ENCODE data around the gene DGCR6L.
"Not testable (repeated sequence)": the region's sequence is repeated elsewhere in the genome, so short reads cannot be mapped to it uniquely, and the experiment has no call there.

Gene DGCR6L

DNA sequence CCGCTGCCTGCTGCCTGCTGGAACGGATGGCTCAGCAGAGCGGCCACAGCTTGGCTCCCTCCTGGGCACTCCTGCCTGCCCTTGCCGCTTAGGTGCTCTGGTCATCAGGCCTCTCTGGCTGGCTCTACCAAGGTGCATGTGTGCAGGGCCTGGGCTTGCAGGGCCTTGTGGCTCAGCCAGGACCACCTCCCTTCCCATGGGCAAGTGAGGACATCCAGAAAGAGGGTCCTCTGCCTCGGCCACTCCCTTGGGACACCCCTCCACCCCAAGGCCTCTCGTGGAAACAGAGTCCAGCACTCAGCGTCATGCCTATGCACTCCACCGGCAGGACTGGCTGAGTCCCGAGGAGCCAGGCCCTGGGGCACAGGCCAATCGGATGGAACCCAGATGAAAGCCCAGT is 45.5 kb downstream of the DGCR6L start:
- DNase-seq, result not testable (repeated sequence)

DNA sequence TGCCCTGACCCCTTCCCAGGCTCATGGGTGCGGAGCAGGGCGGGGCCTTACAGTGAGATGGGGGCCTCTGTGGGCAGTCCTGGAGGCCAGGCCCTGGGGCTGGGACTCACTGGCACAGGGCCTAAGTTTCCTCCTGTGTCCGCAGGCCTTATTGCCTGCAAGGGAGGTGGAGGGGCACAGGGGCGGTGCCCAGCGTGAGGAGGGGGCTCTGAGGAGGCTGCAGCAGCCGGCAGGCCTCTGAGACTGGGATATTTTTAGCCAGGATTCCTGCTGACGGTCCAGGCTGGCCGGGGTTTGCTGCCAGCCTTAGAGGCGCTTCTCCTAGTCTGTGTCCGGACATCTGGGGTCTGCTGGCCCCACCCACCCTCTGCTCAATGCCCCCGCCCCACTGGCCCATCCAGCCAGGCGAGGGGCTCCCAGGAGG is 46.1 kb downstream of the DGCR6L start:
- DNase-seq, result no peak

DNA sequence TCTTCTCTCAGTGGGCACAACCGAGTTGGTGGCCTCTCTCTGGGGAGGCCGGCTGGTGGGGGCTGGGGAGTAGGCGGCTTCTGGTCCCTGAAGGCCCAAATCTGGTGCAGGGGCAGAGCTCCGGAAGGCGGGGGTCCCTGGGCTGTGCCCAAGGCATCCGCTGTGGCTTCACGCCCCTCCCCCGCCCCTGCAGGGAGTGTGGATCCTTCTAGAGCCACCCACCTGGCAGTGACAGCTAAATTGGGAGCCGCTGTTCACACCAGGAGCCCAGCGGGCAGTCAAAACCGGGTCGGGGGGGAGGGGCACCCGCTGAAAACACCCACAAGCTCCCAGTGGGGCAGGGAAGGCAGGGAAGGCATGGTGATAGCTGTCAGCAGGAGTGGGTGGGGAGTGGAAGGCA is 47.2 kb downstream of the DGCR6L start:
- no peak for DNase-seq

DNA sequence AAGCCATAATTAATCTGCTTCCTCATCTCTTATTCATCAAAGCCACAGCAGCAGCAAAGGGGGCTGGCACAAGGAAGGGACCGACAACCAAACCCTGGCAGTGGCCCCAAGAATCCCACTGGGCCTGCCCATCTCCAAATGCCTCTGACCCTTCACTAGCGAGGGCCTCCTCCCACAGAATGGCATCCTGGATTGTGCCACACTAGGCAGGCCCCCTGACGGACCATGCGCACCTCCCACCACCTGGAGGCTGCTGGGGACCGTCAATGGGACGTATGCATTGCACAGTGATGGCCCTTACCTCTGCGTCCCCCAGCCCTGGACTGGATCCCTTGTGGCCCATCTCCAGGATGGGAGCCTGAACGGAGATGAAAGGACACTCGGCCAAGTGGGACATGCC is 47.7 kb downstream of the DGCR6L start:
- DNase-seq, result no peak

DNA sequence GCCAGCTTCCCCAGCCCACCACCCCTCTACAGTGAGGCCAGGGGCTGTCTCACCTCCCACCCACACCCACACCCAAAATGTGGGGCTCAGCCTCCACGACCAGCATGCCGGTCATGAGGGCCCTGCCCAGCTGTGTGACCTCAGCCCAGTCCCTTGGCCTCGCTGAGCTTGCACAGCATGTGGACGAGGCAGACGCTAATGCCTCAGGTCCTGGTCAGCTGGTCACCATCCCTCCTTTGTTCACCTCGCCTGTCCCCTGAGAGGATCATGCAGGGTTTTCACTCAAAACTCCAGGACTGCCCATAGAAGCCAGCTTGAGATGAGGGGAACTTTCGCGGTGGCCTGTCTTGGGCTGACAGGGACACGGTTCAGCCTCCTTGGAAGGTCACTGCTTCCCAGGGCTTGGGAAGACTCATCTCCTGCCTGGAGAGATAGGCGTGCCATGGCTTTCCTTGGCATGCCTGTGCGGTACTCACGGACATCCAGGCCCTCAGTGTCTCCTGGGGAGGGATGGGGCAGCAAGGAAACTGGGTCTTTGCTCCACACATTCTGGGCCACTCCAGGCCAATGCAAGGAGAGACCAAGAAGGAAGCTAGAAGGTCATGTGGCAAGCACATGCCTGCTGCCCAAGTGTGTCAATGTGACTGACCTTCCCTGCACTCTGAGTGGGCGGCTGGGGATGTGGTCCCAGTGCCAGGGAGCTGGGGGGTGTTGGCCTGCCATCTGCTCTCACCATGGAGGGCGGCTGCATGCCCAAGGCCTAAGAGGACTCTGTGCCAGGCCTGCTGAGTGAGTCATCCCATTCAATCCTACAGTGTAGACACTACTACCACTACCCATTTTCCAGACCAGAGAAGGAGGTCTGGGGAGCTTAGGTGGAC is 48.5 kb downstream of the DGCR6L start:
- DNase-seq, result peak; percentile 71 to 86

DNA sequence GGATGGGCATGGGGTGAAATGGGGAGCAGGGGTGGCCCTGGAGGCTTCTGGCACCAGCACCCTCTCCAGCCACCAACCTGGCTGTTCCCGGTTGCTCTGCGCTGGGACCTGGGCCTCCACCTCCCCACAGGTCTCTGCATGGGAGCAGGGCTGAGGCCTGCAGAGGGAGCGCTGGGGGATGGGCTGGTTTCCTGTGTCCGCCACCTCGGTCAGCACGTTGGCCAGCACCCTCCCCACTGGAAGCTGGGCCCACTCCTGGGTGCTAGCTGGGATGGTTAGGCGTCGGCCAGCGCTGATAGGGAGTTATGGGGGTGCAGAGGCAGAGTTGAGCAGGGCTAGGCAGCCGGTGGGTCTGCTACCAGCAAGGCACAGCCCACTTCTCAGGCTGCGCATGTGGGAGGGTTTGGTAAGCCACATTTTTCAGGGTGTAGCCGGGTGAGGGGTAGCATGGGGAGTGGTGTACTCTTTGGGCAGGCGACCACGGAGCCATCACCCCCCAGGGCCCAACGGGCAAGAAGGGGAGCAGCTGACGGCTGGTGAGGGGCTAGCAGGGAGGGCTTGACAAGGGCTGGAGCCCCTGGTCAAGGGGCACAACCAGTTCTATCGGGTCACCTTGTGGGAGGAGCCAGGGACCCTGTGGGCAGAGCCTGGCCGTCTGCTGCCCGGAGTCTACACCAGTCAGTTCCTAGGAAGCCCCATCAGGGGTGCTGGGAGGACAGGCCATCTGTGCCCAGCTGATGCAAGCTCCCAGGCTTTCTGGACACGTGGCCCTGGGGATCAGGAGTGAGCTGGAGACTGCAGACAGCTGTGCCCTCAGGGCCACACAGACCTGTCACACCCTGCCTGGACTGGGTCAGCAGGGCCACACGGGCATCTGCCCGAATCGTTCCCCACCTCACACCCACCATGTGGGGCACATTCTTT is 49.4 kb downstream of the DGCR6L start:
- not testable (repeated sequence) for DNase-seq

DNA sequence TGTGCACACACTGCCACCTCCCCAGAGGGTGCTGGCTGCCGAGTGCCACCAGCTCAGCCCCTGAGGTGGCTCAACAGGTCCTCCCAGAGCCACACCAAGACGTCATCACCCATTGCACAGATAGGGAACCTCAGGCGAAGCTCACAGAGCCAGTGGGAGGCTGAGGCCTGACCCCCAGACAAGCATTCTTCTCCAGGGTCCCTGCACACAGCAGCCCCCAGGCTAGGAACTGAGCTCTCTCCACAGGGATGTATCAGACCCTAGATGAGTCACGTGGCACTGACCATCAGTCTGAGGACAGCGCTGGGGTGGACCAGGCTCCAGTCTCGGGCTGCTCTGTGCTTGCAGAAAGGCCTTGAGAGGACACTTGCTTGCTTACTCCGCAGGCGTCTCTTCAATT is 50.2 kb downstream of the DGCR6L start:
- DNase-seq, result peak in 1 of 2 donors; percentile 9

DNA sequence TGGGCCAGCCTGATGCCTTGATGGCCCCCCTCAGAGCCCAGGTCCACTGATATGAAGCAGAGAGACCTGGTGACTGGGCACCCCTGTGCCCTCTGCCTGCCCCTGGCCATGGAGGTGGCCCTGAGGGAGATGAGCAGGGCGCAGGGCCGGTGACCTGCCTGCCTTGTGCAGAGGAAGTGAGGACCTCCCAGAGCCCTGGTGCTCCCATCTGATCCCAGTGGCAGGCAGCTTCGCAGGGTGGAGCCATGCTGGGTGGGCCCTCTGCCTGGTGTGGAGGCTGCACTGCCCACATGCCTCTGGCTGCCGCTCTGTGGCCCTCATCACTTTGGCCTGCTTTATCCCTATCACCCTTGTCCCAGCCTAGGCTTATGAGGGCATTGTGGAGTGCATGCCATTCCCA is 50.7 kb downstream of the DGCR6L start:
- not testable (repeated sequence) for DNase-seq

DNA sequence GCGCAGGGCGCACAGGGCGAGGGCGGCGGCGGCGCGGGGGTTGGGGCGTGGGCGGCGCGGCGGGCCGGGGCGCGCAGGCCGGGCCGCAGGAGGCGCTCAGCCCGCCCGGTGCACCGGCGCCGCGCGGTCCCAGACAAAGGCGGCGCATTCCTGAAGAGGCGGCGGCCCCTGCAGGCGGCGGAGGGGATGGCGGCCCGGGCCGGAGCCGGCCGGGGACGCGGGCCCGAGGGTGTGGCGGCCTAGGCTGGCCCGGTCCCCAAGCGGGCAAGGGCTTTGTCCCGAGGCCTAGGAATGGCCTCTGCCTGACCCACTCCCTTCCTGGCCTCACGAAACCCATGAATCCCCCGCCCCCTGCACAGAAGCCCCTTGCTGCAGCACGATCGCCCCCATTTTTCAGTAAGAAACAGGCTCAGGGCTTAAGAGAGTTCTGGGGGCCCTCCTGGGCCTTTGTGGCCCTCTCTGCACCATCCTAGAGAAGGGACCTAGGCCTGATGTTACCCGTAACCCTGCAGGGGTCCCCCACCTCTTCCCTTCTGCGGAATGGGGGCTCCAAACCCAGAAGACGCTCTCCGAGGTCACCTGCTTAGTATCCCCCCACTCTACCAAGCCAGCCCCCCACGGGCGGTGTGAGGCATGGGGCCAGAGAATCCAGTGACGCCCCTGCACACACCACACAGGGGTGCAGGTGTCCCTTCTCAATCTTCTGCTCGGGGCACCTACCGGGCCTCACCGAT is 51.4 kb downstream of the DGCR6L start, which contains the start of gene RTN4R:
RTN4R (minus strand) TSS at position 40 of the 734 bp plus-strand sequence. CDS start 226 bp downstream, outside the sequence.
- DNase-seq, result peak; percentile 51 to 67

DNA sequence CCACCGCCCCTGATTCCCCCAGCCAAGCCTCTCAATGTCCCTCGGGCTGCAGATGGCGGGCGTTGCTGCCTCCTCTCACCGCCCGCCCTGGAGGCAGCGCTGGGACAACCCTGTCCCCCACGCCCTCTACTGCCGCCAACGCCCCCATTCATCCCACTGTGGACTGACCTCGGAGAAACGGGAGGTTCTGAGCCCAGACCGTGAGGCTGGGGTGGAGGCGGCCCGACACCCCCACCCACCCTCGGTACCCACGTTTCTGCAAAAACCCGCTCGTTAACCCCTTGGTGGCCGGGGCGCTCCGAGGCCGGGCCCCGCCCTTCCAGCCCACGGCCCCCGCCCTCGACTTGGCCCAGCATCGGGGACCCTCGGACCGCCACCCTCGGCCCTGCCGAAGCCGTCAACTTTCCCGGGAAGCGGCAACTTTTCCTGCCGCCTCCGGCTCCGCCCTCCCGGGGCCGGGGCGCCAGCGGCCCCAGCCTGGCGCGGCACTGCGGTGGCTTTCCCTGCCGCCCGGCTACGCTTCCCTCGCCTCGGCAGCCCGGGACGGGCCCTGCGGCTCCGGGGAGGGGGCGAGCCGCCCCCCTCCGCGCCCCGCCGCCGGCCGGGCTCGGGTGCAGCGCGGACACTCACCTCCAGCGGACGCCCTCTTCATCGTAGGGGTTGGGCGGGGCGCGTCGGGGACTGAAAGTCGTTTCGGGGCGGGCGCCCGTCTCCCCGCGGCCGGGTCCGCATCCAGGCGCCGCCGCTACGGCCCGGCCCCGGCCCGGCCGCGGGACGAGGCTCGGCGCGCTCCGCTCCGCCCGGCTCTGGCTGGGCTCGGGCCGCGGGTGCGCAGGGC is 52.2 kb downstream of the DGCR6L start:
- peak in 1 of 2 donors; percentile 16 for DNase-seq

DNA sequence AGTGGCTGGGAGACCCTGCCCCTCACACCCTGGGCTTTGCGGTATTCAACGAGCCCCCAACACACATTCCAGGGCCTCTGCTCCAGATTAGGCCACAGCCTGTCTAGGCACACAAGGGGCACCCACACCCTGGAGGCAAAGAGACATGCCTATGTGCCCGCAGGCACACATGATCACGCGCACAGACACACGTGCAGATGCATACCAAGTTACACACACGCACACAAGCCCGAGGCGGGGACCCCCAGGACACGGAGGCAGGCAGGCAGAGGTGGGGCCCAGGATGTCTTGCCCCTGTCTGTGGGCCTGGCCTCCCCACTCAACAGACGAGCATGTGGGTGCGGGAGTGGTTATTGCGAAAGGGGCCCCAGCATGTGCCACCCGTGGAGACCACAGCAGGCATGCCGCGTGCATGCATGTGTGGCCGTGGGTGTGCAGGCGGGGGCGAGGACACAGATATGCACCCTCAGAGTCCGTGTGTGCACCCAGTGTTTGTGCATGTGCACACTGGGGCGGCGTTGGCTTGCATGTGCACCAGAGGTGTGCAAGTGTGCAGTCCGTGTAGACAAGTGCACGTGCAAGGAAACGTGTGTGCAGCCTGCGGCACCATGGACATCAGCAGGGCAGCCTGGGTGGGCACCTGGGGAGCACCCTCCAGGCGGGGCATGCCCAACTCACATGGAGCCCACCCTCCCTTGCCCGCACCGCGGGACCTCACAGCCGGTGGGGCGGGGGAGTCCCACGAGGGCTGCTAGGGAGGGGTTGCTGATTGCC is 53.0 kb downstream of the DGCR6L start:
- peak in 1 of 2 donors; percentile 39 for DNase-seq

DNA sequence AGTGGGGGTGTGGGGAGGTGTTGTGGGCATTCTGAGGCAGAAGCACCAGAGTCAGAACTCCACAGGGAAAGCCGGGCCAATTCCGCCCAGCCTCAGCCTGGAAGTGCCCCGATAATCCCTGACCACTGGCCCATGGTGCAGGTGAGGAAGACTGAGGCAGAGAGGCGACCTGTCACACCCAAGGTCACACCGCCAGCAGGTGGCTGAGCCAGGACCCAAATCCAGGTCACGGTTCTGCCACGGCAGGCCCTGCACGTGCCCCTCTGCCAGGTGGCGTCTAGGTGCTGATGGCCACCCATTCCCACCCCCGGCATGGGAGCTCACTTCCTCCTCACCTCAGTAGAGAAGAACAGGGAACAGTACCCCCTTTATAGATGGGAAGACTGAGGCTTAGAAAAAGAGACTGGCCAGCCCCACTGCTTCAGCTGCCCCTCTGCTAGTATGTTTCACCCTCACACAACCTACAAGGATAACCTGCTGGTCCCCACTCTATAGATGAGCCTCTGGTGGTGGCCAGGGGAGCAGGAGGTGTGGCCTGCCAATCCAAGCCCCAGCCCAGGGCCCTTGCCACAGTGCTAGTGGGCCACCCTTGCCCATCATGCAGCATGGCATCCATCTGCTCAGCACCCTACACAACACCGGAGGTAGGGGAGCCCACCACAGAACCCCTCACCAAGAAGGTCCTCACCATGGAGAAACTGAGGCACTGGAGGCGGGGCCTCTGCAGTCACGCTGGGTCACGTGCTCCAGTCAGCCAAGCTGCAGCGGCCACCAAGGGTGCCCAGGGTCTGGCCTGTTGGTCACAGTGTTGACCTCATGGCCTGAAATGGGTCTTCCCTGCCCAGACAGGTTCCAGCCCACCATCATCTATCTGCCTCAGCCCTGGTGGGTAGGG is 53.8 kb downstream of the DGCR6L start:
- DNase-seq, result not testable (repeated sequence)

DNA sequence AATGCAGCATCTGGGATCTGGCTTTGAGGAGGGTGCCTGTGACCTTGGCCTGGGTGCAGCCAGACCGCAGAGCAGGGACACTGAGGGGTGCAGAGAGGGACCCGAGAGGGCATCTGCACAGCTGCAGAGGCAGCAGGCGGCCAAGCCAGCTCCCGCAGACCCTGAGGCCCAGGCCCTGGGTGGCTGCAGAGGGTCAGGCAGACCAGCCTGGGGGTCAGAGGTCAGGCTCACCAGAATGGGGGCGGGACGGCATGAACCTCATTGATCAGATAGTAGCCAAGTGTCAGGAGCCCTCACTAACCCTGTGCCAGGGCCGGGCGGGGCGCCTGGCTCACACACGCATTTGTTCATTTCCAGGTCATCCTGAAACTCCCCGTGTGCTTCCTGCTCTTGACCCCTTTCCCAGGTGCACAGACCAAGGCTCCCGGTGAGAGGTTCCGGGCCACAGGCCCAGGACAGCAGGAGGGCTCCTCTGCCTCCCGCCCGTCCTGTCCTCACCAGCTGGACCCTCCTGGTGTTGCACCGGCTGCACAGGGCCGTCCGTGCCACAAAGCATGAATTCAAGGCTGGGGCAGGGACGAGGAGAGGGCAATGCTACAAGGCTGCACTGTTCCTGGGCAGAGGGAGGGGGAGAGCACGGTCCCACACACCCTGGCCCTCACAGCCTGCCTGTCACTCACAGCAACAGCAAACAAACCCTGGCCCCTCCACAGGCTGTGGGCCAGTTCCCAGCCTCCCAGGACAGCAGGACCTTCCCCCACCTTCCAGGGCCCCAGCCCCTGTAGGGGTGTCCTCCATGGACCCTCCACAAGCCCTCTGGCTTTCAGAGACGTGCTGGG is 55.0 kb downstream of the DGCR6L start:
- DNase-seq, result no peak

All from inflammatory macrophage (primary cell).